ENCODE results near the gene ZFHX3.
A peak's percentile ranks its signal among the peaks of the same experiment; 100 is the strongest.

Gene ZFHX3

GRCh38 chr16:72791786-72792185 lies 256.1 kb downstream of the ZFHX3 start:
- DNase-seq (ENCODE audit: low read depth), result no peak

- DNase-seq (ENCODE audit: low read depth), result no peak
These were observed 258.0 kb downstream of the ZFHX3 start for GRCh38 chr16:72789921-72790320.

- DNase-seq (ENCODE audit: low read depth), result no peak
These were observed 258.5 kb downstream of the ZFHX3 start for GRCh38 chr16:72789465-72789864.

- no peak for DNase-seq (ENCODE audit: low read depth)
These were observed 259.6 kb downstream of the ZFHX3 start for GRCh38 chr16:72788269-72788809.

GRCh38 chr16:72787514-72788268 lies 260.2 kb downstream of the ZFHX3 start:
- peak; percentile 61 for DNase-seq (ENCODE audit: low read depth)

GRCh38 chr16:72787130-72787513 lies 260.8 kb downstream of the ZFHX3 start:
- no peak for DNase-seq (ENCODE audit: low read depth)

- DNase-seq (ENCODE audit: low read depth), result no peak
These were observed 261.3 kb downstream of the ZFHX3 start for GRCh38 chr16:72786606-72787005.

GRCh38 chr16:72785886-72786285 lies 262.0 kb downstream of the ZFHX3 start:
- DNase-seq (ENCODE audit: low read depth), result no peak

GRCh38 chr16:72785171-72785570 lies 262.8 kb downstream of the ZFHX3 start:
- DNase-seq (ENCODE audit: low read depth), result no peak

- DNase-seq (ENCODE audit: low read depth), result no peak
These were observed 264.1 kb downstream of the ZFHX3 start for GRCh38 chr16:72783716-72784318.

GRCh38 chr16:72769876-72770275 lies 278.1 kb downstream of the ZFHX3 start:
- DNase-seq (ENCODE audit: low read depth), result no peak

- no peak for DNase-seq (ENCODE audit: low read depth)
These were observed 279.3 kb downstream of the ZFHX3 start for GRCh38 chr16:72768591-72768990.

GRCh38 chr16:72766506-72766905 lies 281.4 kb downstream of the ZFHX3 start:
- DNase-seq (ENCODE audit: low read depth), result no peak

- DNase-seq (ENCODE audit: low read depth), result no peak
These were observed 283.8 kb downstream of the ZFHX3 start for GRCh38 chr16:72764015-72764654.

GRCh38 chr16:72760581-72760980 lies 287.3 kb downstream of the ZFHX3 start:
- no peak for DNase-seq (ENCODE audit: low read depth)

GRCh38 chr16:72753881-72754280 lies 294.0 kb downstream of the ZFHX3 start:
- no peak for DNase-seq (ENCODE audit: low read depth)

- DNase-seq (ENCODE audit: low read depth), result no peak
These were observed 295.8 kb downstream of the ZFHX3 start for GRCh38 chr16:72752004-72752695.

GRCh38 chr16:72751076-72751475 lies 296.9 kb downstream of the ZFHX3 start:
- DNase-seq (ENCODE audit: low read depth), result no peak

- no peak for DNase-seq (ENCODE audit: low read depth)
These were observed 298.8 kb downstream of the ZFHX3 start for GRCh38 chr16:72749091-72749490.

- no peak for DNase-seq (ENCODE audit: low read depth)
These were observed 303.7 kb downstream of the ZFHX3 start for GRCh38 chr16:72744076-72744793.

- no peak for DNase-seq (ENCODE audit: low read depth)
These were observed 304.7 kb downstream of the ZFHX3 start for GRCh38 chr16:72743011-72743761.
